WERI-Rb-1 (cell line): ENCODE data around the gene SDC4.
A peak's percentile ranks its signal among the peaks of the same experiment; 100 is the strongest.

Source experiments
- DNase-seq: peaks from one replicate; pipeline ENCODE4 v3.0.0-alpha.2; 2020
- H3K27ac ChIP-seq: fragments of 250-450 bp; sonication (Bioruptor Pico); 2 replicates; pipeline ENCODE4 v1.5.1; 2020; ENCODE audit warnings: mild to moderate bottlenecking, moderate library complexity
- H3K27me3 ChIP-seq: fragments of 250-450 bp; sonication (Bioruptor Pico); 2 replicates; pipeline ENCODE4 v1.5.1; 2021; ENCODE audit warnings: mild to moderate bottlenecking, low read depth, moderate library complexity; ENCODE audit not compliant: insufficient read depth, severe bottlenecking
- H3K36me3 ChIP-seq: fragments of 250-450 bp; sonication (Bioruptor Pico); 2 replicates; pipeline ENCODE4 v1.5.1; 2020; ENCODE audit warnings: mild to moderate bottlenecking, moderate library complexity
- H3K4me3 ChIP-seq: 2 replicates; pipeline ENCODE4 v1.5.1; 2011; ENCODE audit warnings: low read depth, mild to moderate bottlenecking, control low read depth, low read length
- H3K9me3 ChIP-seq: fragments of 250-450 bp; sonication (Bioruptor Pico); 2 replicates; pipeline ENCODE4 v1.5.1; 2021; ENCODE audit warnings: mild to moderate bottlenecking, moderate library complexity; ENCODE audit not compliant: severe bottlenecking
- TF ChIP-seq, protein P1 (sequence below): IDR thresholded peaks from 2 replicates; pipeline ENCODE4 v1.5.1; 2011; ENCODE audit warnings: low read depth, mild to moderate bottlenecking, control low read depth, inconsistent platforms, low read length

Gene SDC4

GRCh38 chr20:45343532-45344167 is 4.6 kb downstream of the SDC4 start:
- Histone ChIP-seq H3K4me3 (no peak overlapping the region; the same call in 1 of the 2 replicates), H3K27ac (peak overlapping the region; percentile 69)
- TF ChIP-seq, protein P1, sequence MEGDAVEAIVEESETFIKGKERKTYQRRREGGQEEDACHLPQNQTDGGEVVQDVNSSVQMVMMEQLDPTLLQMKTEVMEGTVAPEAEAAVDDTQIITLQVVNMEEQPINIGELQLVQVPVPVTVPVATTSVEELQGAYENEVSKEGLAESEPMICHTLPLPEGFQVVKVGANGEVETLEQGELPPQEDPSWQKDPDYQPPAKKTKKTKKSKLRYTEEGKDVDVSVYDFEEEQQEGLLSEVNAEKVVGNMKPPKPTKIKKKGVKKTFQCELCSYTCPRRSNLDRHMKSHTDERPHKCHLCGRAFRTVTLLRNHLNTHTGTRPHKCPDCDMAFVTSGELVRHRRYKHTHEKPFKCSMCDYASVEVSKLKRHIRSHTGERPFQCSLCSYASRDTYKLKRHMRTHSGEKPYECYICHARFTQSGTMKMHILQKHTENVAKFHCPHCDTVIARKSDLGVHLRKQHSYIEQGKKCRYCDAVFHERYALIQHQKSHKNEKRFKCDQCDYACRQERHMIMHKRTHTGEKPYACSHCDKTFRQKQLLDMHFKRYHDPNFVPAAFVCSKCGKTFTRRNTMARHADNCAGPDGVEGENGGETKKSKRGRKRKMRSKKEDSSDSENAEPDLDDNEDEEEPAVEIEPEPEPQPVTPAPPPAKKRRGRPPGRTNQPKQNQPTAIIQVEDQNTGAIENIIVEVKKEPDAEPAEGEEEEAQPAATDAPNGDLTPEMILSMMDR = no peak

GRCh38 chr20:45342855-45343531 is 5.2 kb downstream of the SDC4 start:
- H3K4me3 ChIP-seq = no peak overlapping the region; the same call in 1 of the 2 replicates
- H3K9me3 ChIP-seq = no peaks in the 10 kb centered on the region
- H3K36me3 ChIP-seq = peaks cover 28% of the 10 kb centered on the region
- H3K27me3 ChIP-seq = no peaks in the 10 kb centered on the region
- no peak for DNase-seq
- TF ChIP-seq, protein P1 = no peak
- H3K27ac ChIP-seq = peak overlapping the region; percentile 69

More at GRCh38 chr20:45343532-45344167, 4.6 kb downstream of the SDC4 start:
- Histone ChIP-seq H3K9me3 (no peaks in the 10 kb centered on the region), H3K36me3 (peaks cover 28% of the 10 kb centered on the region), H3K27me3 (no peaks in the 10 kb centered on the region)
- DNase-seq = peak; percentile 73

DNA sequence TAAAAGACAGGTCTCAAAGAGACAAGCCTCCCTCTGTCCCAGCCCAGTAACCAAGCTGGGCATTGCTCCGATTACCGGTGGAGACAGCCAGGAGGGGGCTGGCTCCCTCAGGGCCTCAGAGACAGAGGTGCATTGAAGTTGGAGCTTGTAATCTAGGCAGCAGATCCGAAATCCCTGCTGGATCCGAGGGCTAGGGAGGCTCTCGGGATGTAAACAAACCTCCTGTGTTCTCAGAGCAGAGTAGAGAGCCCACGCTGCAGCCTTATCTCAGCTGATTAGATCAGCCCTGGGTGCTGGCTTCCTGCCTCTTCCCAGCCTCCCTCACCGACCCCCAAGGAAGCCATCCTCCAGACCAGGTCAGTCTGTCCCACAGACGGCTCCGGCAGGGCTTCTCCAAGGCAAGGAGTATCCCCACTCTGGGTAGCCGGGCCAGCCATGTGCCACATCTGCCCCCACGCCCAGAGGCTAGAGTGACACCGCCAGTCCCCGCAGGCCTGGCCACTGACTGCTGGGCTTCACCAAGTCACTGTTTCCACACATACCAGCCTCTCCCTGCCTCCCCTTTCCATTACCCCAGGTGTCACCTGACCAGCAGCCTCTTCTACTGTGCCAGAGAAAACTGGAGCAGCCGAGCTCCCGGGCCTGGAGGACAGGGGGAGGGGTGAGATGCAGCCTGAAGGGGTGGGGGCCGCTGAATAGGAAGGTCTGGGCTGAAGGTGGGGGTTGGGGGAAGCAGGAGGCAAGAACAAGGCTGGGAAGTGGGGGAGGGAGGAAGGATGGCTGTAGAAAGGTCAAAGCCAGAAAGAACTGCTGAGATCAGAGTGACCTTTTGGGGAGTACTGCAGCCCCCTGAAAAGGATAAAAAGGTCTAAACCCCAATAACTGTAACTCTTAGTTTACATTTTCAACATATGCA is 6.0 kb downstream of the SDC4 start:
- H3K4me3 ChIP-seq = peak overlapping the region; percentile 17
- H3K9me3 ChIP-seq = no peaks in the 10 kb centered on the region
- DNase-seq = peak; percentile 59
- H3K27ac ChIP-seq = peak overlapping the region; percentile 69
- H3K36me3 ChIP-seq = peaks cover 29% of the 10 kb centered on the region
- TF ChIP-seq, protein P1 = no peak
- no peaks in the 10 kb centered on the region for H3K27me3 ChIP-seq

DNA sequence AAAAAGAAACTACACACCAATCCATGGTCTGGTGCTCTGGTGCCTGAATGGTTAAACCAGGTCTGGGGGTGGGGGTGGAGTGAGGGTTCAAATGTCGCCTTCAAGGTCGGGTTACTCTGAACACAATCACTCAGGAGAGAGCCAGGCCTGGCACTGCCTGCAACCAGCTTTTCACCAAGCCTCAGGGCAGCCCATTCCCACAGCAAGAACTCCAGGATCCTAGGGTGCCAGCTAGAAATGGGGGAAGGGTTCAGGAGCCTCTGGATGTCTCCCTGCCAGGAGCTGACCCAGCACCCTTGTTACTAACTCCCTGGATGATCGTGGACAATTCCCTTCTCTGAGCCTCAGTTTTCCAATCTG is 6.7 kb downstream of the SDC4 start:
- Histone ChIP-seq H3K9me3 (no peaks in the 10 kb centered on the region), H3K27me3 (no peaks in the 10 kb centered on the region), H3K36me3 (peaks cover 34% of the 10 kb centered on the region), H3K27ac (peak overlapping the region; percentile 69), H3K4me3 (peak overlapping the region; percentile 4)
- TF ChIP-seq, protein P1 = no peak
- DNase-seq = no peak

GRCh38 chr20:45340951-45341350 is 7.3 kb downstream of the SDC4 start:
- Histone ChIP-seq H3K27me3 (no peaks in the 10 kb centered on the region), H3K4me3 (no peak overlapping the region), H3K36me3 (peaks cover 35% of the 10 kb centered on the region), H3K27ac (peak overlapping the region; percentile 69), H3K9me3 (no peaks in the 10 kb centered on the region)
- peak; percentile 66 for DNase-seq
- TF ChIP-seq, protein P1 = no peak
